Measurements from ENCODE around the gene EEFSEC.

The EEFSEC gene

GRCh38 chr3:128271536-128272332 lies 118.5 kb downstream of the EEFSEC start:
- no peak for DNase-seq (ENCODE audit: low read depth in 2 of 2)

DNA sequence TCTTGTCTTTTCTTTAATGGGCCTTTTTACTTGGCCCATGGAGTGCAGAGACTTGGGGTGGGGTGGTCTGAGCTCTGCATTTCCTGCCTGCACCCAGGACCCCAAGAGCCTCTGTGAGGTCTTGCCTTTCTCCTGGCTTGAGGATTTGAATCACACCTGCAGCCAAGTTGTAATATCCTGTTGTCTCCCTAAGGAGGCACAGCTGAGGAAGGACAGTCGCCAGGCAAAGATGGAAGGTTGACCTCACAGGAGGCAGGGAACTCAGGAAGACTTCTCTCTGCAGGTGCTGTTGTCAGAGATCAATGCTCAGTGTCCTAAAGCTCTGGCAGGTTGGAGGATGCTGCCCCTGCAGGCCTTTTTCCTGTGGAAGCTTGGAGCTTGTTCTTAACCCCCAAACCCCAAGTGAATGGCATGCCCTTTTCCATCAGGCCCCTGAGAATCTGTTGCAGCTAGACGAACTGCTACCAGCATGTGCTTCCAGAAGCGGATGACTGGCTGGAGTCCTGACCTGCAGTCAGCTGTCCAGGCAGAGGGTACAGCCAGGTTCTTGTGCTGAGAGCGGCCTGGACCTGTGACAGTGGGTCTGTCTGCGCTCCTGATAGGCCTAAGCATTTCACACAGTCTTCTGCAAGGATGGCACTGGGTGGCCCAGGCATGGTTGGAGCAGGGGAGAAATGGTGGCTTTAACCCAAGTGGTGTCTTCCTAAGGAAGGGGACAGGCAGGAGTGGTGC lies 120.0 kb downstream of the EEFSEC start:
- DNase-seq (ENCODE audit: low read depth in 2 of 2), result no peak

DNA sequence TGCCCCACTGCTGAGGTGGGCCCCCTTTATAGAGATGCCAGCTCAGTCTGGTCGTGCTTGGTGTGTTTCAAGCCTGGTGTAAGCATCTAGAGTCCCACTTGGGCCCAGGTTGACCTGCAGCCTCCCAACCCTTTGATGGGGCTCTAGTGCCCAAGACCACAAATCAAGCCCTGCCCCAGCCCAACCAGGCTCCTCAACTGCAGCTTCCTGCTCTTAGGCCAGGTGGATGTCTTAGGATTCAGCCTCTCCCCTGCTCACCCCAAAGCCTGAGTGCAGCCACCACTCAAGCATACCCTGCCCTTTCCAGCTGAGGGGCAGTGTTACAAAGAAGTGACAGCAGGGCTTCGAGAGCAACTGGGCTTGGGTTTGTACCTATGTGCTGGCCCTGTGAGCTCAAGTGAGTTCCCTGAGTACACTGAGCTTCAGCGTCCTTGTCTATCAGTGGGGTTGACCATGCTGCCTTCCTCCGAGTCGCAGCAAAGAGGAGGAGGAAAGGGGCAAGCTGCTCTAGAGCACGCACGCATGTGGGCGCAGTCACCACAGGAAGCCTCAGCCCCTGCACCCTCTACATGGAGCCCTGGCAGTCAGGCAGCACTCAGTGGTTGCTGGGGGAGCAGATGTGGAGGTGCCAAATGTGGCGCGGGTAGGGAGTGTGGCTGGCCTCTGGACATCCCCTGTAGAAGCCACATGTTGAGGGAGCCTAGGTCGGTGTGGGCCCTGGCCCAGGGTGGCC lies 120.7 kb downstream of the EEFSEC start:
- no peak for DNase-seq (ENCODE audit: low read depth in 2 of 2)

DNA sequence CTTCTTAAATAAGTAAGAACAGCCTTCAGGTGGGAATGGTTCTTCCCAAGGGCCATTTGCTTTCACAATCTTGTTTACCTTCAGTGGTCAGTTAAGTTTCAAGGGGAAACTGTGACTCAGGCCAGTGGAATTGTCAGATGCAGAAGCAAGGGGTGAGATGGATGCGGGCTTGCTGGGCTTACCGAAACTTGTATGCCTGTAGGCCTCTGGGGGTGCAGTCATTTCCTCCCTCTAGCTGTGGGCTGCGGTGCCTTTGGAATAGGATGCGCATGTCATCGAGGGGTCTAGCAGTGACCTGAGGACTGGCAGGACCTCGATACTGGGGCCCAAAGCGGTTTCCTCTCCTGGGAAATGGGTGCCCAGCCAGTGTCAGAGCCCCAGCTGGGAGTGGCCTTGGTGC lies 121.6 kb downstream of the EEFSEC start:
- peak; percentile 17 to 23 for DNase-seq (ENCODE audit: low read depth in 2 of 2)

GRCh38 chr3:128275316-128276145 lies 122.2 kb downstream of the EEFSEC start:
- DNase-seq (ENCODE audit: low read depth in 2 of 2), result no peak

- DNase-seq (ENCODE audit: low read depth in 2 of 2), result no peak
These were observed 122.8 kb downstream of the EEFSEC start for GRCh38 chr3:128276146-128276435.

DNA sequence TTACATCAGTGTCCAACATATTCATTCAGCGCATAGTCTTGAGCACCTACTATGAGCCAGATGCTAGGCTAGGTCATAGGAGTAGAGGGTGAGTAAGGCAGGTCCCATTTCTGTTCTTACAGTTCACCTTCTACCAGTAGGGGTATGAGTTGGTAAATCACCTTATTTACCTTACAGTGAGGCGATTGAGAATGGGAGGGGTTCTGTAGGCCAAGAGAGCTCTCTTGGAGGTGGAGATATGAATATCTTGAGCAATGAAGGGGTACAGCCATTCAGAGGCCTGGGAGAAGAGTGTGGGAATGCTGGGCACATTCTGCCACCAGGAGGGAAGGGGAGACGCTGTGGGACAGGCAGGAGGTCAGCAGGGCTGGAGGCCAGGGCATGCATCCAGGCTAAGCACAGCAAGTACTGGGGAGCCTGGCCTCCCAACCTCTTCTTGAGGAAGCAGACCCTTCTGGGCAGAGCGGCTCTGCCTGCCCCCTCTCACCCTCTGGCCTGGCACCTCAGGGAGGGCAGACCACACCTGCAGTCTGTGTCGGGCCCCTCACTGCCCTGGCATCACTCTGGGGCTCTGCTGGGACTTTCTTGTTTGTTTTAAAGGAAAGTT lies 123.4 kb downstream of the EEFSEC start:
- no peak for DNase-seq (ENCODE audit: low read depth in 2 of 2)

GRCh38 chr3:128277378-128278069 lies 124.2 kb downstream of the EEFSEC start:
- no peak for DNase-seq (ENCODE audit: low read depth in 2 of 2)

DNA sequence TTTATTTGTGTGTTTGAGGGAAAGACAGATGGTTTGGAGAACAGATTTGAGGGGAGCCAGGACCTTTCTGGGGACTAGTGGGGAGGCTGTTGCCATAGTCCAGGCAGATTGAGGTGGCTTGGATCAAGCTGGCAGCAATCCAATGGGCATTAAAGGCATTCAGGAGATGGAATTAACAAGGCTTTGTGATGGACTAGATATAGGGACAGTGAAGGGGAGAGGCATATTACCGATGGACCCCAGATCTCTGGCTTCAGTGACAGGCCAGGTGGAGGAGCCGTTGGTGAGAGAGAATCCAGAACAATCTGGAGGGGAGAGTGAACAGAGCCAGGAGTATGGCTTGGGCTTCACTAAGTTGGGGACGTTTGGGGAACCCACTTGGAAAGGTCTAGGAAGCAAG lies 124.8 kb downstream of the EEFSEC start:
- no peak for DNase-seq (ENCODE audit: low read depth in 2 of 2)

DNA sequence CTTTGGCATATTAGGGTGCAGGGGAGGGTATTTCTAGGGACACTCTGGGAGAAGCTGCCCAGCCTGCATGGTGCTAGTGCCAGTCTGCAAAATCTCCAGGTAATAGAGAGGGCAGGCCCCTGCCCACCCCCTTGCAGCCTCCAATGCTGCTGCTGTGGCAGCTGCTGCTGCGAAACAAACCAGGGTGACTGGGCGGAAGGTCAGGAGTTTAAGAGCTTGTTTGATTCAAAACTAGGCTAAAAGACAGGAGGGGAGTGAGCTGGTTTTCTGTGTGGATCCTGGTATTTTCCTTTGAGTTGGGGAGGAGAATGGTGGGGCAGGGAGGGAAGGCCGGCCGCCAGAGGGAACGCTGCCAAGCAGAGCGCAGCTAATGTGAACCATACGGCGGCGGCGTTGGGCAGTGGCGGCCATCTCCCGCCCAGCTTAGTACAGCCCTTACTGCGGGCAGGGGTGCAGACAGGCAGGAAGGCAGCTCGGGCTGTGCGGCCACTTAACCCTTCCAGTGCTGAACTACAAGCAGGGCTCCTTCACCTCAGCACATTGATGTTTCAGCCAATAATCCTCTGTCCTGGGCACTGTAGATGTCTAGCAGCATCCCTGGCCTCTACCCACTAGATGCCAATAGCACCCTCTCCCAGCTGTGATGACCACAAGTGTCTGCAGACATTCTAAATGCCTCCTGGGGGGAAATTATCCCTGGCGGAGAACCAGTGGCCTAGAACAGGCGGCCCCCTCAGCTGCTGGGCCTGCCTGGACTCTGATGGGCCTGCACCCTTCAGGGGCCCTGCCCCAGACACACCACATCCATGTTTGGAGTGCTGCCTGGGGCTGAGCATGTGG lies 125.7 kb downstream of the EEFSEC start:
- peak; percentile 69 to 77 for DNase-seq (ENCODE audit: low read depth in 2 of 2)

DNA sequence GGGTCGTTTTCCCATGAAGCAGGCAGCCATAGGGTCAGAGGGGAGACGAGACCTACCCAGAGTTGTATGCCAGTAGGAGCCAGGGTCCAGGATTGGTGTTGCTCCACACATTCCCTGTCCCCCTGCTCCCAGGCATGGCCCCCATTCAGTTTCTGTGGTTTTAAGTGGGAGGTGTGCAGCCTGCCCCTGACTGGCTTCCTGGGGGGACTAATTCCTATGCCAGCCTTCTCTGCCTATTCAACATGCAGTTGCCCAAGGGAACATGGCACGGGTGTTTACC lies 126.3 kb downstream of the EEFSEC start:
- DNase-seq (ENCODE audit: low read depth in 2 of 2), result no peak

GRCh38 chr3:128280481-128281052 lies 127.3 kb downstream of the EEFSEC start:
- DNase-seq (ENCODE audit: low read depth in 2 of 2), result no peak

DNA sequence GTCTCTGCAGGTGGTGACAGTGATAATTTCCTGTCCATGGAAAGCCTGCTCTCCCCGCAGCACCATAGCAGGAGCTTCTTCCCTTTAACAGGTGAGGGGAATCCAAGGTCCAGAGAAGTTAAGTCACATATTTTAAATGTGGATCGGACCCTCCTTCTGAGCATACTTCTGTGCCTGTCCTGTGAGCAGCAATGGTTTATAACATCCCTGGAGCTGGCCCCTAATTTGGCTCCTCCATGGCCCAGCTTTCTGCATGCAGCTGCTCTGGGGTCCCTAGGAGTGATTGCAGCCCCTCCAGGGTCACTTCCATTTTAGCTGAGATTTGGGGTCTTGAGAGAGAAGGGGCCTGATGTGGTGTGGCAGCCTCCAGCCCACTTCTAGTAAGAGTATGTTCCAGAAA lies 127.8 kb downstream of the EEFSEC start:
- DNase-seq (ENCODE audit: low read depth in 2 of 2), result no peak

DNA sequence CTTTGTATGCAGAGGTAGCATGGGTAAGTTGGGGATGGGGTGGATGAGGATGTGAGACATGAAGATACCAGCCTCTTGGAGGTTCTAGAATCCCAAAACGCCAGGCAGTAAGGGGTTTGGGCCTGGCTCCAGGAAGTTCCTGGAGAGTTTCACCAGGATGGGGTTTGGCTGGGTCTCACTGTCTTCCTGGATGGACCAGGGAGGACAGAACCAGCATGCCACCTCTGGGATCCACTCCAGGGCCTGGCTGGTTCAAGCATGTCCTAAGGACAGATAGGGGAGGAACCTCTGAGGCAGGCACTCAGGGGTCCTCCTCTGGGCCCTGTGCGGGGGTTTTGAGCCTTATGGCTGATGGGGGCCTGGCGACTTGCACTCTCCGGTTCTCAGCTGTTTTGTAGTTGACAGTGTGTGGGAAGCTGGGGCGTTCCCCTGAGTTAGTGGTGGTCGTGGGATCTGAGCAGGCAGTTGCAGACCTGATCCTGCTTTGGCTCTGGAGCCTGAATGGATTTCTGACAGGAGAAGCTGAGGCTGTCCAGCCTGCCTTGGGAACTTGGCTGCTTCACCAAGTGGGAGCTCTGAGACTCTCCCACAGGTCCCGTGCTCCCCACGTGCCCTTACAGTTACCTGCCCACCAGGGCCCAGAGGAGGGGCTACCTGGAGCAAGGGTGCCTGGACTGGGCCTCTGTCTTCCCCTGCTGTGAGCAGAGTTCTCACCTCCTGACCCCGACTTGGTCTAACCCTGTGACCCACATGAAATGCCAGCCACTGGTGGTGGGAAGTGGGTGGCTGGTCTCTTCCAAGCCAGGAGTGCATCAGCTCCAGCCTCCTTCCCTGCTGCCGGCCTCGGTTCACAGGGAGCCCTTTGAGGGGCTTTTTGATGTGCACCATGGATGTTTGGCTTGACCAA lies 128.4 kb downstream of the EEFSEC start:
- DNase-seq (ENCODE audit: low read depth in 2 of 2), result no peak

DNA sequence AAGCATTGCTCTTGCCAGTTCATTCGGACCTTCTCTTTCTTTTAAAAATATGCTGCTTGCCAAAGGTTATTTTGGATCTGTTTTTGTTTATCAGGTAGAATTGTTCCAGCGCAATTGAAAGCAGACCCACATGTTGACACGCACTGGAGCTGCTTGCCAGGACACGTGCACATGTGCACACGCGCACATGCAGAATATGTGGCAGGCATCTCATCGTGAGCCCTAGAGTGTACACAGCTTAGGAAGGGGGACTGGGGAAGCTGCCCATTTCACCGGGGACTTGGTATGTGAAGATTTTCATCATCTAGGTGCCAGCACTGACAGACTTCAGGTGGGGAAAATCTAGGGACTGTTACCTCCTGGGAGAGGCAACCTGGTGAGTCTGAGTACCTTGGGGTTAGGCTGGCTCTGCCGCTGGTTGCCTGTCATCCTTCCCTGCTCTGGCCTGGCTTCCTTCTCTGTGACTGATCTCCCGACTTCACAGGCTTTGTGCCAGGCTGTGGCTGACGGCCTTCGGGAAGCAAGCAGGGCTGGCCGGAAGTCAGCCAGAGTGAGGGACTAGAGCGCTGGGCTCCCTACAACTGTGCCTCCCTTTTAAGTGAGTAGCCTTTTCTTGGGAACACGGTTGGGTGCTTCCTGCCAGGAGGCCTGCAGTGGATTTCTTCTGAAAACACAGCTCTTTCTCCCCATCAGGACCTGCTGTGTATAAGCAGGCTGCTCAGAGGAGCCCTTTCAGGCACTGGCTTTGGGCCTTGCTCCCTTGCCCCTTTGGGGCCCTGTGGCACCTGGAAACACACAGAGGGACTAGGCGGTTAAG lies 129.3 kb downstream of the EEFSEC start:
- no peak for DNase-seq (ENCODE audit: low read depth in 2 of 2)

DNA sequence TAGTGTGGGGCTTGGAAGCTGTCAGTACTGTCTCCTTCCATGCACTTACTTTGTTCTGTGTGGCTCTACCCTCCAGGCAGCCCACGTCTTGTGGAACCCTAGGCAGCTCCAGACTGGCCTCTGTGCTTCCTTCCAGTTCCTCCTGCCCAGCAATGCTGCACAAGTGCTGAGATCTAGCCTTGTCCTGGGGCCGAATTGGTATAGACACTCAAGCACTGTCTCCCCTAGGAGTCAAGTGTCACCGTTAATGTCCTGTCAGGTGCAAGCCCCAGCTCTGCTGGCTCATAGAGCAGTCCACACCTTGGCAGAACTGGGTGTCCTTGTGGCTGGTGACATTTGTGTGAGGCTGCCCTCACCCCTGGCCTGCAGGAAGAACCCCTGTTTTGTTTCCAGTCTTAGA lies 130.1 kb downstream of the EEFSEC start:
- no peak for DNase-seq (ENCODE audit: low read depth in 2 of 2)

DNA sequence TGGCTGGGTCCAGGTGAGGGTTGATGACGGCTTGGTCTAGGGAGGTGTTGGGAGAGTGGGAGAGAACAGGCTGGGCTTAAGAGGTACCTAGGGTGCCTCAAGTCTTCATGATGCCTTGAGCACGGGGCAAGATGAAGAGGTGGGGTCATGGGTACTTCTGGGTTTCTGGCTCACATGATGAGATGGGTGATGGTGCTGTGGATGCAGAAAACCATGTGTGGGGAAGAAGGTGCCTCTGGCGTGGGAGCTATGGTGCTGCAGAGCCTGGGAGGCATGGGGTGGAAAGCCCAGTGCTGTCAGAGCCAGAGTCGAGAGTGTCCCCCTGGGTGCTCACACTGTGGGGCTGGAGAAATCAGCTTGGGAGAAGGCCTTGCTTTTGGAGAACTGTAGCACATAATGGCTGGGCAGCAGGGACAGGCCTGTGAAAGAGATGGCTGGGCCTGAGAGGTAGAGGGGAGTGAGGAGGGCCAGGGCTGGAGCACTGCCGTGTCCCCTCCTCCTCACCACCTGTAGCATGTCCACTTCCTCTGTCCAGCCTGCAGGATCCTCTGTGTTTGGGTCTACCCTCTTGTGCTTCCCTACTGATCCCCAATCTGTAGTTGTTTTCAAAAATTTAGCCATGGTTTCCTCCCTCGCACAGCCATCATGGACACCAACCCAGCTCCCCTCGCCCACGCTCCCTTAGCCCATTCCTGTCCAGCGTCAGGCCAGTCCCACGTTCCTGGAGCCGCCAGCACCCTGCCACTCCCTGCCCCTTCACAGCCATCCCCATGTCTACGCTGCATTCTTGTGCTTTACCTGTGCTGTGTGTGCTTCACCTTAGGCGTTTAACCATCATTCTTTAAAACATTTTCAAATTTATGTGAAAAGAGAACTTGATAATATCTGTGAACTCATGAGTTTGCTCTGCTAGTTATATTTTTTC lies 132.0 kb downstream of the EEFSEC start:
- DNase-seq (ENCODE audit: low read depth in 2 of 2), result no peak
